ENCODE results near the gene PMF1. TPM values are rescaled to one million over a fixed set of nuclear protein-coding genes. Genes with fewer than 3 reads are reported as not detected.

The PMF1 gene
- total and polyA plus RNA-seq, 2 of the 13 experiments (the other 11 are each of a cell fraction or from before 2014, with no cell fraction given): 72.5 to 89.0 TPM

GRCh38 chr1:156193488-156194299, 19.1 kb upstream of the PMF1 start, which contains the start of gene SLC25A44 (continued):
- TF ChIP-seq SIN3A (IDR thresholded peaks at IDR 0.05; ENCODE audit: borderline replicate concordance, low read depth, low read length): peak; percentile 77; the same call in 1 of the 2 replicates

- Histone ChIP-seq H2AFZ (ENCODE audit: low read length) (no peak overlapping the region), H3K27ac (ENCODE audit: extremely low read length, insufficient read depth, low read length) (peak overlapping the region; percentile 44)
- CTCF ChIA-PET (ENCODE audit: low intra/inter-chr PET ratio, low total read pairs): no interaction called here
- no peak for TF ChIP-seq ZNF776 (CRISPR knock-in tag; IDR thresholded peaks at IDR 0.05)
- no peak for TF ChIP-seq ZSCAN22 (CRISPR knock-in tag; IDR thresholded peaks at IDR 0.05)
- no peak for TF ChIP-seq ZNF572 (CRISPR knock-in tag; IDR thresholded peaks at IDR 0.05)
- TF ChIP-seq, protein P1, sequence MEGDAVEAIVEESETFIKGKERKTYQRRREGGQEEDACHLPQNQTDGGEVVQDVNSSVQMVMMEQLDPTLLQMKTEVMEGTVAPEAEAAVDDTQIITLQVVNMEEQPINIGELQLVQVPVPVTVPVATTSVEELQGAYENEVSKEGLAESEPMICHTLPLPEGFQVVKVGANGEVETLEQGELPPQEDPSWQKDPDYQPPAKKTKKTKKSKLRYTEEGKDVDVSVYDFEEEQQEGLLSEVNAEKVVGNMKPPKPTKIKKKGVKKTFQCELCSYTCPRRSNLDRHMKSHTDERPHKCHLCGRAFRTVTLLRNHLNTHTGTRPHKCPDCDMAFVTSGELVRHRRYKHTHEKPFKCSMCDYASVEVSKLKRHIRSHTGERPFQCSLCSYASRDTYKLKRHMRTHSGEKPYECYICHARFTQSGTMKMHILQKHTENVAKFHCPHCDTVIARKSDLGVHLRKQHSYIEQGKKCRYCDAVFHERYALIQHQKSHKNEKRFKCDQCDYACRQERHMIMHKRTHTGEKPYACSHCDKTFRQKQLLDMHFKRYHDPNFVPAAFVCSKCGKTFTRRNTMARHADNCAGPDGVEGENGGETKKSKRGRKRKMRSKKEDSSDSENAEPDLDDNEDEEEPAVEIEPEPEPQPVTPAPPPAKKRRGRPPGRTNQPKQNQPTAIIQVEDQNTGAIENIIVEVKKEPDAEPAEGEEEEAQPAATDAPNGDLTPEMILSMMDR (CRISPR knock-in tag; IDR thresholded peaks at IDR 0.05): no peak
- no peak for TF ChIP-seq THAP11 (CRISPR knock-in tag; IDR thresholded peaks at IDR 0.05)
- no peak for TF ChIP-seq CEBPG (CRISPR knock-in tag; IDR thresholded peaks at IDR 0.05)
- no peak for TF ChIP-seq SOX6 (IDR thresholded peaks at IDR 0.05)
- no peak for TF ChIP-seq SOX6 (CRISPR knock-in tag; IDR thresholded peaks at IDR 0.05)
- no peak for TF ChIP-seq ZSCAN12 (CRISPR knock-in tag; IDR thresholded peaks at IDR 0.05)
- TF ChIP-seq ZZZ3 (CRISPR knock-in tag; IDR thresholded peaks at IDR 0.05; ENCODE audit: borderline replicate concordance): no peak
- peak; percentile 26; the same call in 1 of the 2 replicates for TF ChIP-seq RAD51 (IDR thresholded peaks at IDR 0.05; ENCODE audit: borderline replicate concordance)
- TF ChIP-seq ATF4 (CRISPR knock-in tag; IDR thresholded peaks at IDR 0.05): no peak
- no peak for TF ChIP-seq SMYD3 (CRISPR knock-in tag; IDR thresholded peaks at IDR 0.05)
- TF ChIP-seq CREB1 (IDR thresholded peaks at IDR 0.05): no peak
- no peak for TF ChIP-seq CREB1 (CRISPR knock-in tag; IDR thresholded peaks at IDR 0.05)
- TF ChIP-seq SP140L (CRISPR knock-in tag; IDR thresholded peaks at IDR 0.05; ENCODE audit: borderline replicate concordance): no peak
- no peak for TF ChIP-seq SAP130 (CRISPR knock-in tag; IDR thresholded peaks at IDR 0.05; ENCODE audit: low read depth)
- no peak for TF ChIP-seq KLF9 (CRISPR knock-in tag; IDR thresholded peaks at IDR 0.05; ENCODE audit: low read depth)
- TF ChIP-seq, protein P2, sequence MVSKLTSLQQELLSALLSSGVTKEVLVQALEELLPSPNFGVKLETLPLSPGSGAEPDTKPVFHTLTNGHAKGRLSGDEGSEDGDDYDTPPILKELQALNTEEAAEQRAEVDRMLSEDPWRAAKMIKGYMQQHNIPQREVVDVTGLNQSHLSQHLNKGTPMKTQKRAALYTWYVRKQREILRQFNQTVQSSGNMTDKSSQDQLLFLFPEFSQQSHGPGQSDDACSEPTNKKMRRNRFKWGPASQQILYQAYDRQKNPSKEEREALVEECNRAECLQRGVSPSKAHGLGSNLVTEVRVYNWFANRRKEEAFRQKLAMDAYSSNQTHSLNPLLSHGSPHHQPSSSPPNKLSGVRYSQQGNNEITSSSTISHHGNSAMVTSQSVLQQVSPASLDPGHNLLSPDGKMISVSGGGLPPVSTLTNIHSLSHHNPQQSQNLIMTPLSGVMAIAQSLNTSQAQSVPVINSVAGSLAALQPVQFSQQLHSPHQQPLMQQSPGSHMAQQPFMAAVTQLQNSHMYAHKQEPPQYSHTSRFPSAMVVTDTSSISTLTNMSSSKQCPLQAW (CRISPR knock-in tag; IDR thresholded peaks at IDR 0.05): 0 out of 2 replicates have a peak, but pooled peaks have one; percentile 0
Observed at GRCh38 chr1:156194300-156194652, 18.5 kb upstream of the PMF1 start.

More at GRCh38 chr1:156194300-156194652, 18.5 kb upstream of the PMF1 start:
- peak overlapping the region; percentile 79 for H3K9ac ChIP-seq (ENCODE audit: insufficient read depth, low read depth, low read length)
- H3K4me1 ChIP-seq (ENCODE audit: insufficient read depth, low read length): peaks cover 86% of the 10 kb centered on the region
- H3K36me3 ChIP-seq (replicated peaks in 1 of 2; ENCODE audit: control insufficient read depth in 1 of 2, insufficient read depth in 2 of 2, low read length in 2 of 2): peaks cover 3 to 4% of the 10 kb centered on the region in 2 experiments; a peak in 4 of 5 replicates
- POLR2A ChIA-PET: interaction anchor here (0.6 to 2.5 kb wide), 7 partner anchors 10 to 48 kb away, joined by 3 to 32 read pairs (median 5); partner anchors contain the start of gene PMF1
- ATAC-seq (no peak), FAIRE-seq (no peak), DNase-seq (ENCODE audit: low spot score) (no peak)
- BruUV-seq (replicated peaks): TSS peak; percentile 76
- in situ Hi-C loops (cut with HindIII; ENCODE audit: extremely low pct_ligation_motif_present, low pct_unique_long_range_greater_than_20kb): no loop called here
- peak overlapping the region; percentile 81 to 97 (median 97) for H3K4me3 ChIP-seq (replicated peaks in 1 of 3; ENCODE audit: insufficient read depth in 1 of 3, low read depth in 2 of 3, low read length in 3 of 3)
- under 1% methylated on average over 14 of the region's 14 CpGs for WGBS (ENCODE audit: low lambda C conversion rate)
- H3K27me3 ChIP-seq (ENCODE audit: control insufficient read depth in 1 of 2, insufficient read depth in 2 of 2, low read length in 2 of 2): no peaks in the 10 kb centered on the region; a peak in 1 of 5 replicates
- intact Hi-C loops (cut with micrococcal nuclease; ENCODE audit: unreplicated experiment): no loop called here
- no peaks in the 10 kb centered on the region for H4K20me1 ChIP-seq (ENCODE audit: insufficient read depth, low read length)
- peaks cover 36% of the 10 kb centered on the region for H3K79me2 ChIP-seq (ENCODE audit: insufficient read depth, low read length)
- H3K4me2 ChIP-seq (ENCODE audit: low read depth, low read length): peak overlapping the region; percentile 90
- peaks cover 2% of the 10 kb centered on the region for H3K9me3 ChIP-seq (ENCODE audit: low read length)

Data from HepG2 (cell line).